Activated CD8-positive, alpha-beta memory T cell treated with anti-CD3 and anti-CD28 coated beads, Interleukin-2, amount 50 U/mL, for 24 hours (primary cell): ENCODE results near the gene DEPDC7.

Source experiments
- DNase-seq: peaks from one replicate; pipeline ENCODE4 v3.0.0-alpha.2; 2020; ENCODE audit errors: extremely low read depth

DEPDC7 gene

DNA sequence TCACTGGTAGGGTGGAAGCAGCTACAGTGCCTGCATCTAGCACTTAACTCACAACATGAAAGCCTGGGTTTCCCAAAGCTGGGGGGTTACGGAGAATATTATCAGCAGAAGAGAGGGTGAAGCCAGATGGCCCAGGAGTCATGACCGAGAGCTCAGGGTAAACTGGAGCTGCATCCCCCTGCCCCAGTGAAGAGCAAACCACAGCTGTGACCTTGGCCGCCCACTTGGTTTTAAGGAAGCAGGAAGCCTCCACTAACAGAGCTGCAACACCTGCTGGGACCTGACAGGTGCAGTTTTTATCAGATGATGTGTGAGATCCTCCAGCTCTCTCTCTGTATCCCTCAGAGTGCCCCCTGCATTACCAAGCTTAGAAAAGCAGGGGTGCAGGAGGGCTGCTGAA is 44.6 kb downstream of the DEPDC7 start:
- DNase-seq = no peak

DNA sequence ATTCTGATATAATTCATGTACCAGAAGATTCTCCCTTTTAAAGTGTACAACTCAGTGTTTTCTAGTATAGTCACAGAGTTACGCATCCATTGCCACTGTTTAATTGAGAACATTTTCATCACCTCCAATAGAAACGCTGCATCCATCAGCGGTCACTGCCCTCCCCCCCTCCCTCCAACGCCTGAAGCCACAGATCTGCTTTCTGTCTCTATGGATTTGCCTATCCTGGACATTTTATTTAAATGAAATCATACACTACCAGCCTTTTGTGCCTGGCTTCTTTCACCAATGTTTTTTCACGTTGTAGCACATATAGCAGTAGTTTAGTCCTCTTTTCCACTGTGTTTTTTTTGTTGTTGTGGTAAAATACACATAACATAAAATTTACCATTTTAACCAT is 46.5 kb downstream of the DEPDC7 start:
- no peak for DNase-seq

DNA sequence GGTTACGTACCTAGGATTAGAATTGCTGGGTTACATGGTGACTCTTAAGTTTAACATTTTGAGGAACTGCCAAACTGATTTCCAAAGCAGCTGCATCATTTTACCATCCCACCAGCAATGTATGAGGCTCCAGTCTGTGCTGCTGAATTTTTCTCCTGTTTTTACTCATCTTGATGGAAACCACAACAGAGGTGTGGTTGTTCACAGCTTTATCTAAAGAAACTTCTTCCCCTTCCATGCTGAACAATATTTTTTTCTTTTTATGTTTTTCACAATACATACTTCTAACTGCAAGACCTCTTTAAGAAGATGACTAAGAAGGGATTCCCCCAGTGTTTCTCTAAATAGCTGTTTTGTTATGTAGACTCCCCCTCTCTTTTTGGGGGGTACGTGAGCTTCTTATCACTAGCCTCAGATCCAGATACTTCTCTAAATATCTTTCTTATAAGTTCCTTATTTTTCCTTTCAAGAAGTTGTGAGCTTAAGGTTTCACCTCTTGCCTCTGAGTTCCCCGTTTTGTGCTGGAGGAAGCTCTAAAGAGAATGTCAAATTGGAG is 47.7 kb downstream of the DEPDC7 start:
- DNase-seq = no peak

DNA sequence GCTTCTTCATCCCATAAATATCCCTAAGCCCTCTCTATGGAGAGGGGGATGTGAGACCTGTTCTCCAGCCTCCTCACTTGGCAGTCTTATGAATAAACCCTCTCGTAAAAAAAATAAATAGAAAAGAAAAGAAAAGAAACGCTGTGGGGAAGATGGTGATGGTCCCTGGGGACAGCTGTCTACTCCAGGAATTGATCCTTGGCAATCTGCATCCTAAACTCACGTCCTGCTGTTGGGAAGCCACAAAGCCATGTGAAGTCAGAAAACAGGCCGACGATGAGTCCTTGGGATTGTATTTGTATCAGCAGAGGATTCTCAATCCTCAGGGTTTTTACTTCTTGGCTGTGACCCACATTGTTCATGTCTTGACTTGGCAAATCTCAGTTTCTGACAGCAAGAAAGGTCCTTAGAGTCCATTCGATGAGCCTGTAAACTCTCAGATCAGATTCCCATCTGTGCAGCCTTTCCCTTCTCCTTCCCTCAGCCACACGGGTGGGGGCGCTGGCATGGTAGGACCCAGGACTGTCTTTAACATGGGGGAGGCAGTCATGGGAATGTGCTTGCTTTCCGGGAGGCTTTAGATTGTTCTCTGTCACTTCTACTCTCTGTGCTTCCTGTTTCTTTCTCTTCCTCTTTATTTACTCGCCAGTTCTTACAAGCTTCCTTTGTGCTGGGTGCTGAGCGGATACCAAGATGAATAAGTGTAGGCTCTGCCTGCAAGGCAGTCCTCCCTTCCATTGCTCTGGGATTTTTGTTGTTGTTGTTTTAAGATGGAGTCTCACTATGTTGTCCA is 48.6 kb downstream of the DEPDC7 start:
- DNase-seq = no peak

DNA sequence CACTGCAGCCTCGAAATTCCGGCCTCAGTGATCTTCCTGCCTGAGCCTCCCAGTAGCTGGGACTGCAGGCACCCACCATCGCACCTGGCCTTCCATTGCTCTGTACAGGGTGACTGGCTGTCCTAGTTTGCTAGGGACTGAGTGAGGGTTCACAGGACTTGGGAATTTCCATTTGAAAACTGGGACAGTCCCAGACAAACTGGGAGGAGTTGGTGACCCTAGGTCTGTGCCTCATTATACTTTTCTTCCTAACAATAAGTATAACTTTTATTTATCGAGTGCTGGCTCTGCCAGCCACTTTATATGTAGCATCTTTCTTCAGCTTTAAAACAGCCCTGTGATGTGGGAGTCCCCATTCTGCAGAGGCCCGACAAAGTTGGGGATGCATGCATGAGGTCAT is 49.2 kb downstream of the DEPDC7 start:
- DNase-seq = no peak

DNA sequence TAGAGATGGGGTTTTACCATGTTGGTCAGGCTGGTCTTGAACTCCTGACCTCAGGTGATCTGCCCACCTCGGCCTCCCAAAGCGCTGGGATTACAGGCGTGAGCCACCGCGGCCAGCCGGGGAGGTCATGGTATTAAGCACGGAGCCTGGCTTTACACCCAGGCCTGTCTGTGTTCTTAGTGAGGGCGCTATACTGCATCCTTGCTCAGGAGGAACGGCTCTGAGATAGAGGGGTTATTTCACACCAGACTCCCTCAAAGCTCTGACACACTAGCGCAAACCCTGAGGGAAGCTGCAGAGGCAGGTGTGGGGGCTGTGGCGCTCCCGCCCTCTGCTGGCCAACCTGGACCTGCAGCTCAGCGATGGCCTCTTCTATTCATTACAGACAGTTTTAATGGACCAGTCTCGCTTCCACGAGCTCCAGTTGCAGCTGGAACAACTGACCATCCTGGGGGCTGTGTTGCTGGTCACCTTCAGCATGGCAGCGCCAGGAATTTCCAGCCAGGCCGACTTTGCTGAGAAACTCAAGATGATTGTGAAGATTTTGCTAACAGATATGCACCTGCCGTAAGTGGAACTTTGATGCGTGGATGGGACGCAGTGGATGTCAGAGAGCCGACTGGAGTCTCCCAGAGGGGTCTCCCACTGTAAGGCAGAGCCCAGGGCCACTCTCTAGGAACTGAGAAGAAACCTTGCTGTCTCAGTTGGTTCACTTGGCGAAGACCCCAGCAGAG is 49.9 kb downstream of the DEPDC7 start:
- peak; percentile 38 for DNase-seq

- no peak for DNase-seq
Measured at GRCh38 chr11:33067294-33067693, 51.6 kb downstream of the DEPDC7 start.

DNA sequence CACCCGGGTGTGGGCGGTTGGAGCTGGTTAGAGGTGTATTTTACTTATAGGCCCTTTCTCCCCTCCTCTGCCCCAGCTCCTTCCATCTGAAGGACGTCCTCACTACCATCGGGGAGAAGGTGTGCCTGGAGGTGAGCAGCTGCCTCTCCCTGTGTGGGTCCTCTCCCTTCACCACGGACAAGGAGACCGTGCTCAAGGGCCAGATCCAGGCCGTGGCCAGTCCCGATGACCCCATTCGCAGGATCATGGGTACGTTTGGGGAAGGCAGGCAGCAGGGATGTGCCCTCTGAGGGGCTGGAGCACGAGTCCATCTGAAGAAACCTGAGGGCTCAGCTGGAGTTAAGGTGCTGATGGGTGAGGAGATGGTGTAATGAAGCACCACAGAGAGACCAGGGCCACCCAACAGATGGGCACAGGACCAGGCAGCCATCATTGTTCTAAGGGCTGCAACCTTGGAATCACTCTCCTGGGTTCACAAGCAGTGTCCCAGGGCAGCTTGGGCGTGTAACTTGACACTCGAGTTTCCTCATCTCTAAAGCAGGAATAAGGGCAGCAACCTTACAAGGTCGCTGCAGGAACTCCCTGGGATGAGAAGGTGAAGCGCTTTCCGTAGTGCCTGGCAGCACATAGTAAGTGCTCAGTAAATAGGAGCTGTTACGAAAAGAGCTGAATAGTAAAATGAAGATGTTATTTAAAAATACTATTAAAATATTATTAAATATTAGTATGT is 53.1 kb downstream of the DEPDC7 start:
- no peak for DNase-seq

GRCh38 chr11:33072465-33072864 is 56.8 kb downstream of the DEPDC7 start:
- no peak for DNase-seq
